Body of pancreas (tissue), 4 donors: ENCODE measurements around the gene PACS2. TPM values are rescaled to one million over a fixed set of nuclear protein-coding genes. Genes with fewer than 3 reads are reported as not detected.
A peak's percentile ranks its signal among the peaks of the same experiment; 100 is the strongest.

Experiments
- ATAC-seq: fragments of 150-250 bp; one replicate; pipeline ENCODE4 v1.9.1; 2016
- DNase-seq, 4 donors: peaks; one replicate each; pipeline ENCODE4 v3.0.0-alpha.2; 2019
- H3K27ac ChIP-seq, 4 donors: fragments of 200-600 bp; sonication (generic); 1 replicate in 3 of 4; 2 replicates in 1 of 4; pipeline versions ENCODE4 v1.5.1 to v1.6.1; 2016 to 2019; ENCODE audit warnings: mild to moderate bottlenecking in 1 of 4, mixed read lengths in 1 of 4, moderate library complexity in 1 of 4
- H3K27me3 ChIP-seq, 2 donors: fragments of 200-600 bp; sonication (generic); one replicate each; pipeline ENCODE4 v1.6.0; 2016; ENCODE audit warnings: mild to moderate bottlenecking in 1 of 2
- H3K36me3 ChIP-seq, 2 donors: fragments of 200-600 bp; sonication (generic); replicated peaks in 1 of 2; 2 replicates each; pipeline ENCODE4 v1.5.1; 2016; ENCODE audit warnings: low read depth in 2 of 2; ENCODE audit not compliant: insufficient read depth in 1 of 2
- H3K4me1 ChIP-seq: fragments of 200-600 bp; sonication (generic); one replicate; pipeline ENCODE4 v1.6.0; 2016
- H3K4me3 ChIP-seq, 2 donors: fragments of 200-600 bp; sonication (generic); 1 replicate in 1 of 2; 2 replicates in 1 of 2; pipeline ENCODE4 v1.5.1; 2016 to 2019
- H3K9me3 ChIP-seq, 3 donors: fragments of 200-600 bp; sonication (generic); 1 replicate in 2 of 3; 2 replicates in 1 of 3; pipeline ENCODE4 v1.5.1; 2016
- POLR2A ChIP-seq, 3 donors: fragments of 450-650 bp; IDR thresholded peaks; one replicate each; pipeline ENCODE4 v1.6.1; 2016; ENCODE audit warnings: antibody characterized with exemption in 3 of 3, mild to moderate bottlenecking in 2 of 3
- whole genome bisulfite sequencing, 2 donors: methylation state at CpG; one replicate each; pipeline ENCODE4 v1.1.5; 2017; 5-methylcytosine and 5-hydroxymethylcytosine counted together
- intact Hi-C: fragments of 100-400 bp; cut with DNase I; formaldehyde crosslinking; loops from one replicate; pipeline ENCODE4 v1.15.1; 2023
- total RNA-seq, 2 donors: library from RNA; depleted of rRNA; stranded (reverse); fragments of >200 nt; gene quantifications; one replicate each; pipeline ENCODE4 v1.1.0, GENCODE V29; 2016
- TF ChIP-seq, protein P1 (sequence below), 7 experiments: fragments of 450-650 bp in 4 of 7; fragments of 200-600 bp in 3 of 7; sonication (generic) in 3 of 7; IDR thresholded peaks; one replicate each; pipeline ENCODE4 v1.5.1; 2016 to 2019; ENCODE audit warnings: antibody characterized with exemption in 7 of 7

PACS2 gene
- total RNA-seq, 2 donors from 2014 or later = 56.6 to 102 TPM

DNA sequence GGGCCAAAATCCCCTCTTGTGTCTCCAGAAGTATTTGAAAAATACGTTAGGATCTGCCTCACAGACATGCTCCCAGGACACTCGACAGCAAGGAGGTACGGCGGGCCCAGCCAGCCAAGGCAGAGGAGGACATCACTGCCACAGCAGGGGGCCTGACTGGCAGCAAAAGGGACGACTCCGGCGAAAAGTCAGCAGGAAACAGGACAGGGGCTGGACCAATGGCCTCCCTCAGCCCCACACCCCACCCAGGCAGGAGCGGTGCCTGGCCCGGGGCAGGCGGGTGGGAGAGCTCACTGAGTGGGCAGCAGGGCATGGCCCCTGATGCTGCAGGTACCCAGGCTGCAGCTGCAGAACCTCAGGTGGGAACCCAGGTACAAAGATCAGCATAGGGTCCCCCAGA is 31.5 kb upstream of the PACS2 start:
- Histone ChIP-seq H3K36me3 (no peaks in the 10 kb centered on the region), H3K9me3 (no peaks in the 10 kb centered on the region), H3K4me1 (peaks cover 53% of the 10 kb centered on the region), H3K27ac (peak overlapping the region in 1 of 4 donors; percentile 29), H3K27me3 (no peaks in the 10 kb centered on the region), H3K4me3 (no peak overlapping the region)
- WGBS, 2 donors = 72 to 80% methylated on average over 4 to 10 of the region's 10 CpGs
- ATAC-seq = no peak
- intact Hi-C loops = loop anchor here (5.0 kb wide), 1 partner anchor 81 kb away; no protein-coding TSS in a partner anchor
- DNase-seq = no peak
- TF ChIP-seq, protein P1, sequence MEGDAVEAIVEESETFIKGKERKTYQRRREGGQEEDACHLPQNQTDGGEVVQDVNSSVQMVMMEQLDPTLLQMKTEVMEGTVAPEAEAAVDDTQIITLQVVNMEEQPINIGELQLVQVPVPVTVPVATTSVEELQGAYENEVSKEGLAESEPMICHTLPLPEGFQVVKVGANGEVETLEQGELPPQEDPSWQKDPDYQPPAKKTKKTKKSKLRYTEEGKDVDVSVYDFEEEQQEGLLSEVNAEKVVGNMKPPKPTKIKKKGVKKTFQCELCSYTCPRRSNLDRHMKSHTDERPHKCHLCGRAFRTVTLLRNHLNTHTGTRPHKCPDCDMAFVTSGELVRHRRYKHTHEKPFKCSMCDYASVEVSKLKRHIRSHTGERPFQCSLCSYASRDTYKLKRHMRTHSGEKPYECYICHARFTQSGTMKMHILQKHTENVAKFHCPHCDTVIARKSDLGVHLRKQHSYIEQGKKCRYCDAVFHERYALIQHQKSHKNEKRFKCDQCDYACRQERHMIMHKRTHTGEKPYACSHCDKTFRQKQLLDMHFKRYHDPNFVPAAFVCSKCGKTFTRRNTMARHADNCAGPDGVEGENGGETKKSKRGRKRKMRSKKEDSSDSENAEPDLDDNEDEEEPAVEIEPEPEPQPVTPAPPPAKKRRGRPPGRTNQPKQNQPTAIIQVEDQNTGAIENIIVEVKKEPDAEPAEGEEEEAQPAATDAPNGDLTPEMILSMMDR (IDR thresholded peaks at IDR 0.05) = no peak

DNA sequence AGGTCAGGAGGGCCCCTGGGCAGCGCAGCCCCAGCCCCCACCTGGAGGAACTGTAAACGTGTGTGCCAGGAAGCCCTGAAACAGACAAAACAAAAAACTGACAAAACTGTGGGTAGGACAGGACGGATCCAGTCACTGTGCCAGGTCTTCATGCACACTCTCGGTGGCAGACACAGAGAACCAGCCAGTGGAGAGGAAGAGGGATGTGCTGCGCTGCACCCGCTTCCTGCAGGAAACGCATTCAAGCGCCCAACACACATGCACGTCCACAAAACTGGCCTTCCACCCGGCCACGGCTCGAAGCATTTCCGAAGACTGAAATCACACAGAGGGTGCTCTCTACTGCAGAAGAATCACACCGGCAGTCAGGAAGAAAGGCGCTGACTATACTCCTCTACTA is 30.6 kb upstream of the PACS2 start:
- intact Hi-C loops = loop anchor here (5.0 kb wide), 1 partner anchor 82 kb away; no protein-coding TSS in a partner anchor
- Histone ChIP-seq H3K36me3 (no peaks in the 10 kb centered on the region), H3K9me3 (no peaks in the 10 kb centered on the region), H3K4me1 (peaks cover 49% of the 10 kb centered on the region), H3K4me3 (no peak overlapping the region), H3K27me3 (no peaks in the 10 kb centered on the region), H3K27ac (no peak overlapping the region)
- TF ChIP-seq, protein P1 (IDR thresholded peaks at IDR 0.05) = no peak
- TF ChIP-seq POLR2A (IDR thresholded peaks at IDR 0.05) = no peak
- DNase-seq (peak in 1 of 4 donors; percentile 13), ATAC-seq (no peak)
- WGBS, 2 donors = 56 to 80% methylated on average over 12 to 15 of the region's 15 CpGs

DNA sequence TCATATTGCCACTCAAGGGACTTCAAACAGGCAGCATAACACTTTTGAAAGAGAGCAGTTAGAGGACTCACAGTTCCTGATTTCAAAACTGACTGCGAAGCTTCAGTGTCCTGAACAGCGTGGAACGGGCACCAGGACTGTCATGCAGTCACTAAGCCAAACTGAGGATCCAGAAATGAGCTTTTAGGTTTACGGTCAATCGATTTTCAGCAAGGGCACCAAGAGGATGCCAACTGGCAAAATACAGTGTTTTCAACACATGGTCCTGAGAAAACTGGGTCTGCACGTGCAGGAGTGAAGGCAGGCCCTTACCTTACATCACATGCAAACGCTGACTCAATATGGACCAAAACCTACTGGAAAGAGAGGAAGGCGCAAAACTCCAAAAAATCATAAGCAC is 29.4 kb upstream of the PACS2 start:
- no peak overlapping the region for H3K4me3 ChIP-seq
- H3K9me3 ChIP-seq = no peaks in the 10 kb centered on the region
- no peaks in the 10 kb centered on the region for H3K36me3 ChIP-seq
- 41 to 49% methylated on average over 8 of the region's 8 CpGs for WGBS, 2 donors
- TF ChIP-seq, protein P1 (IDR thresholded peaks at IDR 0.05) = no peak
- no peak for TF ChIP-seq POLR2A (IDR thresholded peaks at IDR 0.05)
- intact Hi-C loops = loop anchor here (5.0 kb wide), 1 partner anchor 62 kb away; no protein-coding TSS in a partner anchor
- DNase-seq = peak in 2 of 4 donors; percentile 38 to 48
- no peaks in the 10 kb centered on the region for H3K27me3 ChIP-seq
- ATAC-seq = no peak
- H3K27ac ChIP-seq = peak overlapping the region in 1 of 4 donors; percentile 12
- H3K4me1 ChIP-seq = peaks cover 49% of the 10 kb centered on the region

DNA sequence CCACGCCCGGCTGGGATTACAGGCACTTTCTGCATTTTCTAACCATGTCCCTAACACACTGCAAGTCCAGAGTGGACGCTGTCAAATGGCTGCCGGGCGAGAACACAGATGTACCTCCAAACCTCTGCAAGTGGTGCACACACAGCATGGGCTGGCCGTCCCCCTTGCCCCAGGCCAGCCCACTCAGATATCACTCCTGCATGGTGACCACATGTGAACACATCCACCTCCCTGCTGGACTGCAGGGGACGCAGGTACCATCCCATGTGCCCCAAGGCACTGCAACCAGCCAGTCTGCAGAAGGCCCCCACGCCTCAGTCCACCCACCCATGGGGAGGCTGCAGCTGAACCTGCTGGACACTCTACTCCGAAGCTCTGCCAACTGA is 27.8 kb upstream of the PACS2 start:
- DNase-seq = no peak
- ATAC-seq = no peak

More for the DNA sequence above, 27.8 kb upstream of the PACS2 start:
- Histone ChIP-seq H3K27me3 (no peaks in the 10 kb centered on the region), H3K27ac (no peak overlapping the region), H3K36me3 (no peaks in the 10 kb centered on the region), H3K9me3 (no peaks in the 10 kb centered on the region), H3K4me1 (peaks cover 35% of the 10 kb centered on the region), H3K4me3 (no peak overlapping the region)
- 95% methylated on average over 5 to 9 of the region's 9 CpGs for WGBS, 2 donors
- intact Hi-C loops = loop anchor here (5.0 kb wide), 1 partner anchor 61 kb away; no protein-coding TSS in a partner anchor
- TF ChIP-seq, protein P1 (IDR thresholded peaks at IDR 0.05) = no peak
- TF ChIP-seq POLR2A (IDR thresholded peaks at IDR 0.05) = no peak
